MCF 10A (cell line): ENCODE data around the gene ARHGAP10. TPM values are rescaled to one million over a fixed set of nuclear protein-coding genes. Genes with fewer than 3 reads are reported as not detected.

Source experiments
- BruUV-seq: library from RNA; stranded (reverse); fragments of 400-500 nt; replicated peaks from 2 replicates; lab custom pipeline; 2021; lab: Mats Ljungman, UMichigan
- CTCF ChIA-PET: fragments of 300-600 bp; sonication (Branson Sonifier 250); formaldehyde crosslinking; extraction: SDS; loops from one replicate; lab custom pipeline; 2021; ENCODE audit warnings: antibody characterized with exemption, inconsistent platforms; lab: Yijun Ruan, JAX
- POLR2A ChIA-PET: fragments of 300-600, 350-650 bp; sonication (Branson Sonifier 250); formaldehyde crosslinking; extraction: SDS; loops from one replicate; lab custom pipeline; 2020; ENCODE audit warnings: antibody characterized with exemption, inconsistent platforms; lab: Yijun Ruan, JAX
- DNase-seq: peaks from one replicate; pipeline ENCODE4 v3.0.0-alpha.2; 2018; ENCODE audit not compliant: unreplicated experiment
- H3K27ac Mint-ChIP-seq: one replicate; pipeline ENCODE4 v1.8.0; 2022; ENCODE audit warnings: mild to moderate bottlenecking, low read depth, mixed read lengths; ENCODE audit not compliant: unreplicated experiment
- H3K27me3 Mint-ChIP-seq: one replicate; pipeline ENCODE4 v1.8.0; 2022; ENCODE audit warnings: mixed read lengths; ENCODE audit not compliant: insufficient read depth, unreplicated experiment
- H3K36me3 Mint-ChIP-seq: one replicate; pipeline ENCODE4 v1.8.0; 2022; ENCODE audit warnings: mild to moderate bottlenecking, moderate library complexity, mixed read lengths; ENCODE audit not compliant: insufficient read depth, unreplicated experiment
- H3K4me1 Mint-ChIP-seq: one replicate; pipeline ENCODE4 v1.8.0; 2022; ENCODE audit warnings: mixed read lengths; ENCODE audit not compliant: insufficient read depth, unreplicated experiment
- H3K4me3 Mint-ChIP-seq: one replicate; pipeline ENCODE4 v1.8.0; 2022; ENCODE audit warnings: mild to moderate bottlenecking, moderate library complexity, mixed read lengths; ENCODE audit not compliant: unreplicated experiment
- H3K9me3 Mint-ChIP-seq: one replicate; pipeline ENCODE4 v1.8.0; 2022; ENCODE audit warnings: mixed read lengths; ENCODE audit not compliant: unreplicated experiment
- CTCF ChIP-seq: fragments of 200-600 bp; IDR thresholded peaks from one replicate; pipeline ENCODE4 v1.8.0; 2022; ENCODE audit warnings: antibody characterized with exemption, mild to moderate bottlenecking; ENCODE audit not compliant: unreplicated experiment
- intact Hi-C: fragments of 100-400 bp; cut with micrococcal nuclease; formaldehyde crosslinking; loops from 2 replicates; pipeline ENCODE4 v1.14.1; 2022
- total RNA-seq: library from RNA; stranded (reverse); gene quantifications from 2 replicates; pipeline ENCODE4 v1.2.3, GENCODE V29; 2022

Gene ARHGAP10
- total RNA-seq, 1 experiment from 2014 or later, result 22.4 TPM

DNA sequence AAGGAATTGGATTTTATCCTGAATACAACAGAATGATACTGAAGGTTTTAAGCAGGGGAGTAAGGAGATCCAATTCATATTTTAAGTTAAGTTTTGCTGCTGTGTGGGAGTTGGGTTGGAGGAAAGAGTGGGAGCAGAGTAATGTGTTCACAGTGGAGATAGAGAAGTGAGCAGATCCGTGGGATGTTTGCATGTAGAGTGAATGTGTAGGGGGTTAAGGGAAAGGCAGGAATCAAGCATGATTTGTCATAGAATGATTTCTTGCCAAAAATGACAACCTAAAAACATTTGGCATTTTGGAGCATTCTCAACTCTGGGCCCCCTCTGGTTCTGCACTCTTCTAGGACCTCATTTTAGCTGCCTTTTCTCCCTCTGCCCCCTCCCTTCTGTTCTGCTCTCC is 76.6 kb downstream of the ARHGAP10 start:
- H3K27ac Mint-ChIP-seq, result peak overlapping the region; percentile 46
- CTCF ChIA-PET, result no interaction called here

DNA sequence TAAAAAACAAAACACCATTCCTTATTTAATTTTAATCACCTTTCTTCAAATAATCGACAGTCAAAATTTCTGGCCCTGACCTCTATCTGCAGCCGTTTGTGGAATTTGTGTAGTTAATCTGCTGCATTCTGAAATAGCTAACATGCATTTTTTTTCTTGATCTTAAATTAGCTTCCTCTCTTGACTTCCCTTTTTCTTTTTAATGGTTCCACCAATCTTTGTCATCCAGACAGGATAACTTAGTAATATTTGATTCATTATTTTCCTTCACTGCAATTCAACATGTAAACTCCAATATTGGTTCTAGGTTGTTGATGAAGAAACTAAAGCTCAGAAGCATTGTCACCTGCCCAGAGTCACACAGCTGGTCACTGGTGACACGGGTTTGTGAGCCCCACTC is 77.3 kb downstream of the ARHGAP10 start:
- POLR2A ChIA-PET, result interaction anchor here (0.6 to 1.5 kb wide), 3 partner anchors 17 to 191 kb away, joined by 3 to 4 read pairs (median 4); no protein-coding TSS in a partner anchor
- no peak for TF ChIP-seq CTCF
- BruUV-seq, result no TSS peak
- CTCF ChIA-PET, result interaction anchor here (0.9 kb wide), 1 partner anchor 13 kb away, joined by 5 read pairs; no protein-coding TSS in a partner anchor
- Mint-ChIP-seq H3K9me3 (no peaks in the 10 kb centered on the region), H3K4me3 (no peak overlapping the region), H3K27me3 (no peaks in the 10 kb centered on the region), H3K27ac (peak overlapping the region; percentile 46), H3K4me1 (peaks cover 18% of the 10 kb centered on the region), H3K36me3 (peaks cover 6% of the 10 kb centered on the region)
- intact Hi-C loops, result no loop called here
- no peak for DNase-seq

More for the DNA sequence above, 76.6 kb downstream of the ARHGAP10 start:
- H3K36me3 Mint-ChIP-seq, result peaks cover 6% of the 10 kb centered on the region
- peaks cover 12% of the 10 kb centered on the region for H3K4me1 Mint-ChIP-seq
- POLR2A ChIA-PET, result interaction anchor here (1.5 kb wide), 1 partner anchor 76 kb away, joined by 4 read pairs; no protein-coding TSS in a partner anchor
- no peaks in the 10 kb centered on the region for H3K9me3 Mint-ChIP-seq
- no TSS peak for BruUV-seq
- no peak for TF ChIP-seq CTCF
- H3K4me3 Mint-ChIP-seq, result no peak overlapping the region
- intact Hi-C loops, result no loop called here
- no peaks in the 10 kb centered on the region for H3K27me3 Mint-ChIP-seq
- DNase-seq, result no peak

GRCh38 chr4:147811878-147812277 is 80.0 kb downstream of the ARHGAP10 start:
- H3K27ac Mint-ChIP-seq, result no peak overlapping the region
- BruUV-seq, result no TSS peak
- TF ChIP-seq CTCF, result no peak
- peaks cover 29% of the 10 kb centered on the region for H3K4me1 Mint-ChIP-seq
- no peak for DNase-seq
- no peaks in the 10 kb centered on the region for H3K9me3 Mint-ChIP-seq
- intact Hi-C loops, result no loop called here
- ChIA-PET POLR2A (interaction anchor here (0.7 to 1.0 kb wide), 3 partner anchors 9 to 17 kb away, joined by 3 read pairs; no protein-coding TSS in a partner anchor), CTCF (interaction anchor here (0.5 to 2.5 kb wide), 4 partner anchors 10 to 55 kb away, joined by 3 to 12 read pairs (median 4); no protein-coding TSS in a partner anchor)
- peaks cover 6% of the 10 kb centered on the region for H3K36me3 Mint-ChIP-seq
- H3K4me3 Mint-ChIP-seq, result no peak overlapping the region
- H3K27me3 Mint-ChIP-seq, result no peaks in the 10 kb centered on the region

GRCh38 chr4:147813109-147813773 is 81.4 kb downstream of the ARHGAP10 start:
- no peak overlapping the region for H3K4me3 Mint-ChIP-seq
- ChIA-PET CTCF (no interaction called here), POLR2A (interaction anchor here (0.7 to 0.8 kb wide), 2 partner anchors 45 to 48 kb away, joined by 3 to 7 read pairs; no protein-coding TSS in a partner anchor)
- peaks cover 29% of the 10 kb centered on the region for H3K4me1 Mint-ChIP-seq
- H3K9me3 Mint-ChIP-seq, result no peaks in the 10 kb centered on the region
- H3K27ac Mint-ChIP-seq, result no peak overlapping the region
- intact Hi-C loops, result no loop called here
- TF ChIP-seq CTCF, result no peak
- no peaks in the 10 kb centered on the region for H3K27me3 Mint-ChIP-seq
- DNase-seq, result no peak
- BruUV-seq, result no TSS peak
- peaks cover 6% of the 10 kb centered on the region for H3K36me3 Mint-ChIP-seq
